Keratinocyte (primary cell): Measurements from ENCODE around the gene NPIPB8. TPM values are rescaled to one million over a fixed set of nuclear protein-coding genes. Genes with fewer than 3 reads are reported as not detected.
"Not testable (repeated sequence)": the region's sequence is repeated elsewhere in the genome, so short reads cannot be mapped to it uniquely, and the experiment has no call there.

Experiments used
- DNase-seq: peaks from one replicate; pipeline ENCODE4 v3.0.0-alpha.2; 2011; ENCODE audit warnings: low read depth, missing footprints, low spot score
- FAIRE-seq: peaks from 2 replicates; lab custom pipeline; 2011; peaks lifted over from hg19 to GRCh38; lab: Jason Lieb, UNC
- H2AFZ ChIP-seq: 2 replicates; pipeline ENCODE4 v1.6.0; 2012; ENCODE audit warnings: low read length, control low read depth, inconsistent platforms; ENCODE audit not compliant: control insufficient read depth
- H3K27ac ChIP-seq: 2 replicates; pipeline ENCODE4 v1.5.1; 2011; ENCODE audit warnings: low read length; ENCODE audit not compliant: control insufficient read depth, insufficient read depth
- H3K27me3 ChIP-seq: 3 replicates; pipeline ENCODE4 v1.6.0; 2011; ENCODE audit warnings: low read length; ENCODE audit not compliant: control insufficient read depth, insufficient read depth; ENCODE audit errors: extremely low read depth
- H3K36me3 ChIP-seq, 2 experiments: 2 replicates in 1 of 2; 3 replicates in 1 of 2; pipeline ENCODE4 v1.5.1; 2011; ENCODE audit warnings: low read length in 2 of 2, mild to moderate bottlenecking in 1 of 2; ENCODE audit not compliant: control insufficient read depth in 2 of 2, insufficient read depth in 2 of 2; ENCODE audit errors: extremely low read depth in 1 of 2
- H3K4me1 ChIP-seq: 3 replicates; pipeline ENCODE4 v1.5.1; 2011; ENCODE audit warnings: low read length; ENCODE audit not compliant: control insufficient read depth, insufficient read depth; ENCODE audit errors: extremely low read depth
- H3K4me2 ChIP-seq: 3 replicates; pipeline ENCODE4 v1.6.0; 2011; ENCODE audit warnings: low read depth, low read length; ENCODE audit not compliant: control insufficient read depth, insufficient read depth; ENCODE audit errors: extremely low read depth
- H3K4me3 ChIP-seq, 3 experiments: fragments of 200-600 bp in 1 of 3; sonication (generic) in 1 of 3; 2 replicates in 2 of 3; 3 replicates in 1 of 3; pipeline ENCODE4 v1.5.1; 2011 to 2016; ENCODE audit warnings: low read length in 3 of 3, mild to moderate bottlenecking in 3 of 3, control low read depth in 2 of 3, inconsistent platforms in 1 of 3, low read depth in 1 of 3, mixed read lengths in 1 of 3, mixed run types in 1 of 3, moderate library complexity in 1 of 3; ENCODE audit not compliant: control insufficient read depth in 2 of 3, insufficient read depth in 2 of 3; ENCODE audit errors: extremely low read depth in 1 of 3
- H3K79me2 ChIP-seq: 2 replicates; pipeline ENCODE4 v1.6.0; 2012; ENCODE audit warnings: low read length; ENCODE audit not compliant: control insufficient read depth, insufficient read depth
- H3K9ac ChIP-seq: 3 replicates; pipeline ENCODE4 v1.6.0; 2011; ENCODE audit warnings: low read length; ENCODE audit not compliant: control insufficient read depth, insufficient read depth; ENCODE audit errors: extremely low read depth
- H3K9me1 ChIP-seq: 3 replicates; pipeline ENCODE4 v1.6.0; 2011; ENCODE audit warnings: low read length; ENCODE audit not compliant: control insufficient read depth, insufficient read depth; ENCODE audit errors: extremely low read depth
- H3K9me3 ChIP-seq: 2 replicates; pipeline ENCODE4 v1.5.1; 2012; ENCODE audit warnings: low read depth, low read length; ENCODE audit not compliant: control insufficient read depth
- H4K20me1 ChIP-seq: 3 replicates; pipeline ENCODE4 v1.6.0; 2011; ENCODE audit warnings: low read length; ENCODE audit not compliant: control insufficient read depth, insufficient read depth; ENCODE audit errors: extremely low read depth
- EZH2 ChIP-seq: IDR thresholded peaks from one replicate; pipeline ENCODE4 v1.6.1; 2012; ENCODE audit warnings: inconsistent platforms, mild to moderate bottlenecking, low read length, moderate library complexity
- dilution Hi-C: fragments of 300-500 bp; cut with MboI; formaldehyde crosslinking; loops from one replicate; pipeline ENCODE4 v1.7.0; 2020; ENCODE audit warnings: low sequenced_read_pairs; ENCODE audit not compliant: extremely low pct_ligation_motif_present
- polyA minus RNA-seq, 3 experiments: library from RNA; depleted of rRNA, polyadenylated mRNA; stranded (reverse); fragments of >200 nt; gene quantifications; 1 replicate in 1 of 3; 2 replicates in 1 of 3; 3 replicates in 1 of 3; pipeline ENCODE4 v1.2.3, GENCODE V29; 2011
- polyA plus RNA-seq, 5 experiments: library from polyadenylated mRNA; depleted of rRNA in 3 of 5; stranded (reverse) in 3 of 5; stranded (forward) in 1 of 5; unstranded in 1 of 5; fragments of >200 nt; gene quantifications; 1 replicate in 1 of 5; 2 replicates in 3 of 5; 3 replicates in 1 of 5; pipeline versions ENCODE4 v1.2.1 to v1.2.3, GENCODE V29; 2011 to 2012; ENCODE audit warnings: missing spikeins in 2 of 5, low read depth in 1 of 5, low replicate concordance in 1 of 5
- TF ChIP-seq, protein P1 (sequence below), 3 experiments: IDR thresholded peaks in 1 of 3; conservative IDR thresholded peaks in 1 of 3; optimal IDR thresholded peaks in 1 of 3; 2 replicates in 2 of 3; 3 replicates in 1 of 3; pipeline versions ENCODE3 to v1.5.1; 2011; ENCODE audit warnings: low read length in 3 of 3, mild to moderate bottlenecking in 3 of 3, moderate library complexity in 2 of 3, control low read depth in 1 of 3, inconsistent platforms in 1 of 3; ENCODE audit not compliant: insufficient read depth in 2 of 3; ENCODE audit errors: extremely low read depth in 1 of 3

Gene NPIPB8
- polyA plus RNA-seq, result 0.41 to 0.49 TPM in 2 of 3 replicates, not detected in the other
- not detected for polyA plus RNA-seq (2011; ENCODE audit: low read depth)
- polyA plus RNA-seq (2011; cell fraction: cytosol; rRNA removed), result not detected in 2 replicates
- polyA plus RNA-seq (2011; cell fraction: nucleus; rRNA removed), result 0.39 and 0.61 TPM in 2 replicates
- polyA plus RNA-seq (2012; ENCODE audit: low replicate concordance), result 0.45 TPM in 1 of 2 replicates, not detected in the other
- polyA minus RNA-seq, result 0.10 TPM in 1 of 3 replicates, not detected in the others
- not detected for polyA minus RNA-seq (2011; cell fraction: cytosol; rRNA and poly(A)+ RNA removed)
- polyA minus RNA-seq (2011; cell fraction: nucleus; rRNA and poly(A)+ RNA removed), result 1.6 TPM in 1 of 2 replicates, not detected in the other

DNA sequence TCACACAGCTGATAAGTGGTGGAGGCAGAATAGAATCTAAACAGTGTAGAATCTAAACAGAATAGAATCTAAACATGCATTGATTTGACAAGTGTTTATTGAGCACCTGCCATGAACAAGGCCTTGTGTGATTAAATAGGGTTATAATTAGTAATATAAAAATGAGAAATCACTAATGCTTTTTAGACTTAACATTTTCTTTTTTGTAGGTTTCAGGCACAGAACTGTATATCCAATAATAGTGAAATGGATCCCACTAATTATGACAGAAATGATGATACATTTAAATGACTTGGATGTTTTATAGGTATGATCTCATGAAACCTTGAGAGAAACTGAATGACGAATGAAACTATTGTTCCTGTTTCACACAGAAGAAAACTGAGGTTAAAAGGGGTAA is at the start of gene NPIPB8:
Gene NPIPB8, plus strand, starts transcription at position 301 of the 400 bp plus-strand sequence. CDS start 296 bp downstream, outside the sequence.
- H3K4me3 ChIP-seq, H3K9me3 ChIP-seq, FAIRE-seq, H3K9ac ChIP-seq, H4K20me1 ChIP-seq, H2AFZ ChIP-seq, DNase-seq, dilution Hi-C loops, H3K27me3 ChIP-seq, H3K36me3 ChIP-seq, H3K79me2 ChIP-seq, H3K9me1 ChIP-seq: not testable (repeated sequence)
- peaks cover 11% of the 10 kb centered on the region for H3K4me1 ChIP-seq
- H3K27ac ChIP-seq, result peak within 1 kb of the TSS; percentile 78
- H3K4me2 ChIP-seq, result peak within 1 kb of the TSS; percentile 16

DNA sequence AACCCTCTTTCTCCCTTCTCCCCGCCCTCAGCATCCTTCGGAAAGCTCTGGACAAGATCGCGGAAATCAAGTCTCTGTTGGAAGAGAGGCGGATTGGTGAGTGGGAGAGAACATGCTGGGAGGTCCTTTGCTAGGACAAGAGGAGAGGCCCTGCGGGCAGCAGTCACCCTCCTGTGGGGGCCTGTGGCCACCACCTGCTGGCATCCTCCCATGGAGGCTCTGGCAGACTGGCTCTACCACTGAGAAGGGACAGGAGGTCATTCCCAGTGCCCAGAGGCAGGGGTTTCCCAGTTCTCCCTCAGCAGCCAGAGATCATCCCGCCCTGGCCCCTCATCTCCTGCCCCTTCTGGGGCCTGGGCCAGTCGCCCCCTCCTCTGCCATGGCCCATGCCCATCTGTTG is 48.8 kb upstream of the NPIPB8 start:
- H3K9me1 ChIP-seq, result no peaks in the 10 kb centered on the region
- H3K4me3 ChIP-seq, result no peak overlapping the region
- DNase-seq, result no peak
- no peak overlapping the region for H3K9ac ChIP-seq
- H3K36me3 ChIP-seq, result peaks cover 5 to 6% of the 10 kb centered on the region in 2 experiments
- FAIRE-seq, result no peak
- no peaks in the 10 kb centered on the region for H3K27me3 ChIP-seq
- H3K4me1 ChIP-seq, result peaks cover 6% of the 10 kb centered on the region
- H4K20me1 ChIP-seq, result no peaks in the 10 kb centered on the region
- no peak overlapping the region for H2AFZ ChIP-seq
- H3K4me2 ChIP-seq, result no peak overlapping the region
- no peaks in the 10 kb centered on the region for H3K9me3 ChIP-seq
- dilution Hi-C loops, result no loop called here
- TF ChIP-seq, protein P1, sequence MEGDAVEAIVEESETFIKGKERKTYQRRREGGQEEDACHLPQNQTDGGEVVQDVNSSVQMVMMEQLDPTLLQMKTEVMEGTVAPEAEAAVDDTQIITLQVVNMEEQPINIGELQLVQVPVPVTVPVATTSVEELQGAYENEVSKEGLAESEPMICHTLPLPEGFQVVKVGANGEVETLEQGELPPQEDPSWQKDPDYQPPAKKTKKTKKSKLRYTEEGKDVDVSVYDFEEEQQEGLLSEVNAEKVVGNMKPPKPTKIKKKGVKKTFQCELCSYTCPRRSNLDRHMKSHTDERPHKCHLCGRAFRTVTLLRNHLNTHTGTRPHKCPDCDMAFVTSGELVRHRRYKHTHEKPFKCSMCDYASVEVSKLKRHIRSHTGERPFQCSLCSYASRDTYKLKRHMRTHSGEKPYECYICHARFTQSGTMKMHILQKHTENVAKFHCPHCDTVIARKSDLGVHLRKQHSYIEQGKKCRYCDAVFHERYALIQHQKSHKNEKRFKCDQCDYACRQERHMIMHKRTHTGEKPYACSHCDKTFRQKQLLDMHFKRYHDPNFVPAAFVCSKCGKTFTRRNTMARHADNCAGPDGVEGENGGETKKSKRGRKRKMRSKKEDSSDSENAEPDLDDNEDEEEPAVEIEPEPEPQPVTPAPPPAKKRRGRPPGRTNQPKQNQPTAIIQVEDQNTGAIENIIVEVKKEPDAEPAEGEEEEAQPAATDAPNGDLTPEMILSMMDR (optimal IDR thresholded peaks at IDR 0.05 in 1 of 3, IDR thresholded peaks at IDR 0.05 in 1 of 3, conservative IDR thresholded peaks at IDR 0.05 in 1 of 3; ENCODE audit: extremely low read depth in 1 of 3, insufficient read depth in 2 of 3, low read length in 3 of 3), result no peak
- no peak for TF ChIP-seq EZH2
- H3K79me2 ChIP-seq, result no peaks in the 10 kb centered on the region
- no peak overlapping the region for H3K27ac ChIP-seq
